ENCODE results near the gene USP15. TPM values are rescaled to one million over a fixed set of nuclear protein-coding genes. Genes with fewer than 3 reads are reported as not detected.
"Not testable (repeated sequence)": the region's sequence is repeated elsewhere in the genome, so short reads cannot be mapped to it uniquely, and the experiment has no call there.

USP15 gene
- total RNA-seq, 4 donors from 2014 or later, result 70.8 to 99.4 (median 77.9) TPM

DNA sequence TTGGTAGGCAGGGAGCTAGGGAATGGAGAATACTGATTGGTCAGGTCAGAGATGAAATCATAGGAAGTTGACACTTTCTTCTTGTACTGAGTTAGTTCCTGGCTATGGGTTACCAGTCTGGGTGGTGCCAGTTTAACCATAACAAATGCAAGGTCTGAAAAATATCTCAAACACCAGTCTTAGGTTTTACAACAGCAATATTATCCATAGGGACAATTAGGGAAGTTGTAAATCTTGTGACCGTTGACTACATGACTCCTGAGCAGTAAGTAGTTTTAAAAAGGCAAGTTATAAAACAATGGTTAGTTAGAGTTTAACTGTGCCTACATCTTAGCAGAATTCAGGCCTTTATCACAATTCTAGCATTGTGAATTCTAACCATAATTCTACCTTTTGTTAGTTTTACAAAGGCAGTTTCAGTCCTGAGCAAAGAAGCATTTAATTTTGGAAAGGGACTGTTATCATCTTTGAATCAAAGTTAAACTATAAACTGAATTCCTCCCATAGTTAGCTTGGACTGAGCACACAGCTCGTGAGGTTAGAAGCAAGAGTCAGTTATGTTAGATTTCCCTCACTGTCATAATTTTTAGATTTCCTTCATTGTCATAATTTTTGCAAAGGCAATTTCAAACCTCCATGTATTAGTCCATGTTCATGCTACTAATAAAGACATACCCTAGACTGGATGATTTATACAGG is 186.7 kb downstream of the USP15 start:
- no peak for DNase-seq (ENCODE audit: low spot score in 2 of 2)
- 50% methylated on average over 2 of the region's 2 CpGs for WGBS, 2 donors
- no peaks in the 10 kb centered on the region for H3K4me1 ChIP-seq
- no peaks in the 10 kb centered on the region for H3K36me3 ChIP-seq
- TF ChIP-seq, protein P1, sequence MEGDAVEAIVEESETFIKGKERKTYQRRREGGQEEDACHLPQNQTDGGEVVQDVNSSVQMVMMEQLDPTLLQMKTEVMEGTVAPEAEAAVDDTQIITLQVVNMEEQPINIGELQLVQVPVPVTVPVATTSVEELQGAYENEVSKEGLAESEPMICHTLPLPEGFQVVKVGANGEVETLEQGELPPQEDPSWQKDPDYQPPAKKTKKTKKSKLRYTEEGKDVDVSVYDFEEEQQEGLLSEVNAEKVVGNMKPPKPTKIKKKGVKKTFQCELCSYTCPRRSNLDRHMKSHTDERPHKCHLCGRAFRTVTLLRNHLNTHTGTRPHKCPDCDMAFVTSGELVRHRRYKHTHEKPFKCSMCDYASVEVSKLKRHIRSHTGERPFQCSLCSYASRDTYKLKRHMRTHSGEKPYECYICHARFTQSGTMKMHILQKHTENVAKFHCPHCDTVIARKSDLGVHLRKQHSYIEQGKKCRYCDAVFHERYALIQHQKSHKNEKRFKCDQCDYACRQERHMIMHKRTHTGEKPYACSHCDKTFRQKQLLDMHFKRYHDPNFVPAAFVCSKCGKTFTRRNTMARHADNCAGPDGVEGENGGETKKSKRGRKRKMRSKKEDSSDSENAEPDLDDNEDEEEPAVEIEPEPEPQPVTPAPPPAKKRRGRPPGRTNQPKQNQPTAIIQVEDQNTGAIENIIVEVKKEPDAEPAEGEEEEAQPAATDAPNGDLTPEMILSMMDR (IDR thresholded peaks at IDR 0.05), result no peak
- TF ChIP-seq EP300 (IDR thresholded peaks at IDR 0.05), result no peak
- TF ChIP-seq POLR2A (IDR thresholded peaks at IDR 0.05), result no peak
- no peaks in the 10 kb centered on the region for H3K27me3 ChIP-seq
- no peak overlapping the region for H3K4me3 ChIP-seq
- H3K27ac ChIP-seq, result no peak overlapping the region
- peaks cover 0 to 41% (median 10%) of the 10 kb centered on the region in 4 donors for H3K9me3 ChIP-seq

DNA sequence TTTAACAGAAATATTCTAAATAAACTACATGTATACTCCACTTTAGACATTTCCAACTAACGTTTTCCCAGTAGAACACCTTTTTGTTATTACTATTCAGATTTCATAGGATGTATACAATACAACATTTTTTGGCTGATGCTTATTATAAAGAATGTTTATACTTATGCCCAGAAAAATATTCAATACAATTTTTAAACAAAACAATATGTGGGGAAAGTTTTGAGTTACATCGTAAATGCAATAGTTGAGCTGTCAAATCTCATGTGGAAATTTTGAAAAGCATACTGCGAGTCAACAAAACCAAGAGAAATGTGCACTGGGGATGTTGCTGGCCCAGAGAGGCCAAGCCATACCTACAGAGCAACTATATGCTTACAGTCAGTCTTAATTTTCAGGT is 188.2 kb downstream of the USP15 start:
- TF ChIP-seq, protein P1 (IDR thresholded peaks at IDR 0.05), result no peak
- no peak for TF ChIP-seq POLR2A (IDR thresholded peaks at IDR 0.05)
- TF ChIP-seq EP300 (IDR thresholded peaks at IDR 0.05), result no peak

DNA sequence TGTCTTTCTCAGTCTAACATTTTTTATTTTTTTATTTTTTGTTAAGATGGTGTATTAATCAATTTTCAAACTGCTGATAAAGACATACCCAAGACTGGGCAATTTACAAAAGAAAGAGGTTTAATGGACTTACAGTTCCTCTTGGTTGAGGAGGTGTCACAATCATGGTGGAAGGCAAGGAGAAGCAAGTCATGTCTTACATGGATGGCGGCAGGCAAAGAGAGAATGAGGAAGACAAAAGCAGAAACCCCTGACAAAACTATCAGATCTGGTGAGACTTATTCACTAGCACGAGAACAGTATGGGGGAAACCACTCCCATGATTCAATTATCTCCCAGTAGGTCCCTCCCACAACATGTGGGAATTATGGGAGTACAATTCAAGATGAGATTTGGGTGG is 195.2 kb downstream of the USP15 start:
- not testable (repeated sequence) for H3K4me1 ChIP-seq; H3K4me3 ChIP-seq; H3K9me3 ChIP-seq; H3K36me3 ChIP-seq; DNase-seq (ENCODE audit: low spot score in 2 of 2); H3K27me3 ChIP-seq; H3K27ac ChIP-seq
- WGBS, 2 donors, result 62 to 71% methylated on average over 2 of the region's 2 CpGs

More for the DNA sequence above, 188.2 kb downstream of the USP15 start:
- Histone ChIP-seq H3K9me3 (peaks cover 0 to 26% (median 6%) of the 10 kb centered on the region in 4 donors), H3K27ac (no peak overlapping the region), H3K4me3 (no peak overlapping the region), H3K36me3 (no peaks in the 10 kb centered on the region), H3K27me3 (no peaks in the 10 kb centered on the region), H3K4me1 (no peaks in the 10 kb centered on the region)
- DNase-seq (ENCODE audit: low spot score in 2 of 2), result no peak
- 67 to 79% methylated on average over 3 of the region's 3 CpGs for WGBS, 2 donors

DNA sequence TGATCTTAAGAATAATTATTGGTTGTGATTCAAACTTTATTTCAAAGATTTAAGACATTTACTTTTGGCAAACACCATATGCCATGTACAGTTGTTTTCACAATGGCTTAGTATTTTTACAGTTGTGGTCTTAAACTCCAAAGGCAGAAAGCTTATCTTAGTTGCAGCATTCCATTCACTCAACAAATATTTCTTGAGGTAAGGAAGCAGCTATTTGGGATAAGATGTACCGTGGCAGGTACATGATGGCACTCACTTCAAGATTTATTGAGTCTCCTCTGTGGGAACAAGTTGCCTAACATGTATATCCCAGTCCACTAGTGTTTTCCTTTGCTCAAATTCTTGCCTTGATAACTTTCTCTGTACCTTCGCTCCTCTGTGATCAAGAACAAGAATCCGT is 198.4 kb downstream of the USP15 start:
- no peaks in the 10 kb centered on the region for H3K4me1 ChIP-seq
- no peaks in the 10 kb centered on the region for H3K27me3 ChIP-seq
- no peak overlapping the region for H3K27ac ChIP-seq
- 94 to 95% methylated on average over 3 of the region's 3 CpGs for WGBS, 2 donors
- TF ChIP-seq EP300 (IDR thresholded peaks at IDR 0.05) (no peak), POLR2A (IDR thresholded peaks at IDR 0.05) (no peak)
- TF ChIP-seq, protein P1 (IDR thresholded peaks at IDR 0.05), result no peak
- H3K9me3 ChIP-seq, result peaks cover 0 to 7% (median 0%) of the 10 kb centered on the region in 4 donors
- H3K4me3 ChIP-seq, result no peak overlapping the region
- DNase-seq (ENCODE audit: low spot score in 2 of 2), result no peak
- H3K36me3 ChIP-seq, result no peaks in the 10 kb centered on the region

DNA sequence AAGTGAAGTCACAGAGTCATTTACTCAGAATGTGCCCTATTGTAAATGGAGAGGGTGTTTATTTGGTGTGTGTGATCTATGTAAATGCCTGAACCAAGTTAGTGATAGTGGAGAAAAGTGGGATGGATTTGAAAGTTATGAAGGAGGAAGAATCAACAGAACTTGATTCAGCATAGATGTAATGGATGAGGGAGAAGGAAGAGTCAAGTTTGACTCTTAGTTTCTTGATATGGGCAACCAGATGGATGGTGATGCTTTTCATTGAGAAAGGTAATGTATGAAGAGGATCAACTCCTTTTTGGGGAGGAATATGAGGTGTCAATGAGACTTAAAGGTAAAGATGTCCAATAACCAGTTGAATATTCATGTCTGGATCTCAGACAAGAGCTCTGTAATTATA is 199.8 kb downstream of the USP15 start:
- Histone ChIP-seq H3K27ac (no peak overlapping the region), H3K9me3 (peaks cover 0 to 8% (median 0%) of the 10 kb centered on the region in 4 donors), H3K36me3 (no peaks in the 10 kb centered on the region), H3K4me3 (no peak overlapping the region), H3K27me3 (no peaks in the 10 kb centered on the region), H3K4me1 (no peaks in the 10 kb centered on the region)
- DNase-seq (ENCODE audit: low spot score in 2 of 2), result no peak
- TF ChIP-seq, protein P1 (IDR thresholded peaks at IDR 0.05), result no peak
- no peak for TF ChIP-seq POLR2A (IDR thresholded peaks at IDR 0.05)

DNA sequence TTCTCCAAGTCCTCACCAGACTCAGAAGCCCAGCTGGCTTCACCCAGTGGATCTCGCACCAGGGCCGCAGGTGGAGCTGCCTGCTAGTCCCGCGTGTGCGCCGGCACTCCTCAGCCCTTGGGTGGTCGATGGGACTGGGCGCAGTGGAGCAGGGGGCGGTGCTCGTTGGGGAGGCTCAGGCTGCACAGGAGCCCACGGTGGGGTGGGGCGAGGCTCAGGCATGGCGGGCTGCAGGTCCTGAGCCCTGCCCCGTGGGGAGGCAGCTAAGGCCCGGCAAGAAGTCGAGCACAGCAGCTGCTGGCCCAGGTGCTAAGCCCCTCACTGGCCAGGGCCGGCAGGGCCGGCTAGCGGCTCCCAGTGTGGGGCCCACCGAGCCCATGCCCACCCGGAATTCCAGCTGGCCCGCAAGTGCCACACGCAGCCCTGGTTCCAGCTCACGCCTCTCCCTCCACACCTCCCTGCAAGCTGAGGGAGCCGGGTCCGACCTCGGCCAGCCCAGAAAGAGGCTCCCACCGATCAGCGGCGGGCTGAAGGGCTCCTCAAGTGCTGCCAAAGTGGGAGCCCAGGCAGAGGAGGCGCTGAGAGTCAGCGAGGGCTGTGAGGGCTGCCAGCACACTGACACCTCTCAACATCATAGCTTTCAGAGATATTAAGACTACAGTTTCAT is 201.1 kb downstream of the USP15 start:
- WGBS, 2 donors, result 91 to 95% methylated on average over 8 to 21 of the region's 32 CpGs
- H3K27ac ChIP-seq; H3K4me3 ChIP-seq; H3K4me1 ChIP-seq; DNase-seq (ENCODE audit: low spot score in 2 of 2); H3K9me3 ChIP-seq; H3K36me3 ChIP-seq; H3K27me3 ChIP-seq: not testable (repeated sequence)

DNA sequence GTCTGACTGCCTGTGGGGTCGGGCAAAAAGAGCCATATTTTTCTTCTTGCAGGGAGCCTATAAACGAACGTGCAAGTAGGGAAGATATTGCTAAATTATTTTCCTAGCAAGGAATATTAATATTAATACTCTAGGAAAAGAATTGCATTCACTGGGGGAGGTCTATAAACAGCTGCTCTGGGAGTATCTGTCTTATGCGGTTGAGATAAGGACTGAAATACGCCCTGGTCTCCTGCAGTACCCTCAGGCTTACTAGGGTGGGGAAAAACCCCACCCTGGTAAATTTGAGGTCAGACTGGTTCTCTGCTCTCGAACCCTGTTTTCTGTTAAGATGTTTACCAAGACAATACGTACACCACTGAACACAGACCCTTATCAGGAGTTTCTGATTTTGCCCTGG is 203.0 kb downstream of the USP15 start:
- not testable (repeated sequence) for DNase-seq (ENCODE audit: low spot score in 2 of 2); H3K27me3 ChIP-seq; H3K9me3 ChIP-seq; H3K36me3 ChIP-seq; H3K4me3 ChIP-seq; H3K27ac ChIP-seq
- 79 to 85% methylated on average over 7 of the region's 7 CpGs for WGBS, 2 donors
- H3K4me1 ChIP-seq, result peaks cover 0 to 15% (median 0%) of the 10 kb centered on the region in 4 donors

All from tibial nerve (tissue), 4 donors.